Measurements from ENCODE around the gene CCDC78. TPM values are rescaled to one million over a fixed set of nuclear protein-coding genes. Genes with fewer than 3 reads are reported as not detected.

The CCDC78 gene
- total RNA-seq, 1 donor from 2014 or later, result 7.6 TPM

DNA sequence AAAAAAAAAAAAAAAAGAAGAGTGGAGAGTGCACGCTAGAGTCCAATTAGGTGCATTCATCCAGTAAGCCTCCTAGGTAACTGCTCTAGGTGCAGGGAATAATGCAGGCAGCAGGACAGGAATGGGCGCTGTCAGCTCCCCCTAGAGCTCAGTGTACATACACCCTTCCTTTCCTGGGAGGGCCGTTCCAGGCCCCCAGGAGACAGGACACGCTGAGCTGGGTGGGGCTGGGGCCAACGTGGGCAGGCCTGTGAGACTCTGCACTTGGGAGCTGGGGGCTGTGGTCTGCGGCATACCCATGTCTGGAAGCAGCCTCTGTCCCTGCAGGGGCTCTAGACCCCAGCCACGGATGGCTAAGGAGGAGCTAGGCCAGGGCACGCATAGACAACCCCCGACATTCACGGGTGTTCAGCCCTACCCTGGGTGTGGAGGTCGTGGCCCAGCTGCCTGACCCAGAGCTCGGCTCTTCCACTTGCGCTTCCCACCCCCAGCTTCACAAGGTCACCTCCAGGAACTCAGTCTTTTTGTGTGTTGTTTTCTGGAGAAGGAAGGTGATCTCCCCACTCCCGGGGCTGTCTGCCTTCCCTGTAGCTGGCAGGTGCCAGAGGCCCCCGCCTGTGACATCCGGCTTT, 6.3 kb downstream of the CCDC78 start:
- Histone ChIP-seq H3K9me3 (no peaks in the 10 kb centered on the region), H3K36me3 (no peaks in the 10 kb centered on the region), H3K27ac (peak overlapping the region; percentile 84), H3K4me3 (peak overlapping the region; percentile 70 to 92), H3K4me1 (peaks cover 37% of the 10 kb centered on the region), H3K27me3 (no peaks in the 10 kb centered on the region)
- intact Hi-C loops (cut with DNase I), result loop anchor here (5.0 to 10.0 kb wide), 2 partner anchors 67 to 335 kb away; partner anchors contain the start of genes CHTF18 and RPUSD1
- TF ChIP-seq POLR2A (IDR thresholded peaks at IDR 0.05) (no peak), POLR2AphosphoS5 (IDR thresholded peaks at IDR 0.05; ENCODE audit: insufficient read depth in 1 of 2, low read depth in 1 of 2) (no peak)
- TF ChIP-seq, protein P1, sequence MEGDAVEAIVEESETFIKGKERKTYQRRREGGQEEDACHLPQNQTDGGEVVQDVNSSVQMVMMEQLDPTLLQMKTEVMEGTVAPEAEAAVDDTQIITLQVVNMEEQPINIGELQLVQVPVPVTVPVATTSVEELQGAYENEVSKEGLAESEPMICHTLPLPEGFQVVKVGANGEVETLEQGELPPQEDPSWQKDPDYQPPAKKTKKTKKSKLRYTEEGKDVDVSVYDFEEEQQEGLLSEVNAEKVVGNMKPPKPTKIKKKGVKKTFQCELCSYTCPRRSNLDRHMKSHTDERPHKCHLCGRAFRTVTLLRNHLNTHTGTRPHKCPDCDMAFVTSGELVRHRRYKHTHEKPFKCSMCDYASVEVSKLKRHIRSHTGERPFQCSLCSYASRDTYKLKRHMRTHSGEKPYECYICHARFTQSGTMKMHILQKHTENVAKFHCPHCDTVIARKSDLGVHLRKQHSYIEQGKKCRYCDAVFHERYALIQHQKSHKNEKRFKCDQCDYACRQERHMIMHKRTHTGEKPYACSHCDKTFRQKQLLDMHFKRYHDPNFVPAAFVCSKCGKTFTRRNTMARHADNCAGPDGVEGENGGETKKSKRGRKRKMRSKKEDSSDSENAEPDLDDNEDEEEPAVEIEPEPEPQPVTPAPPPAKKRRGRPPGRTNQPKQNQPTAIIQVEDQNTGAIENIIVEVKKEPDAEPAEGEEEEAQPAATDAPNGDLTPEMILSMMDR (IDR thresholded peaks at IDR 0.05), result no peak
- DNase-seq (ENCODE audit: extremely low spot score in 2 of 2), result no peak

DNA sequence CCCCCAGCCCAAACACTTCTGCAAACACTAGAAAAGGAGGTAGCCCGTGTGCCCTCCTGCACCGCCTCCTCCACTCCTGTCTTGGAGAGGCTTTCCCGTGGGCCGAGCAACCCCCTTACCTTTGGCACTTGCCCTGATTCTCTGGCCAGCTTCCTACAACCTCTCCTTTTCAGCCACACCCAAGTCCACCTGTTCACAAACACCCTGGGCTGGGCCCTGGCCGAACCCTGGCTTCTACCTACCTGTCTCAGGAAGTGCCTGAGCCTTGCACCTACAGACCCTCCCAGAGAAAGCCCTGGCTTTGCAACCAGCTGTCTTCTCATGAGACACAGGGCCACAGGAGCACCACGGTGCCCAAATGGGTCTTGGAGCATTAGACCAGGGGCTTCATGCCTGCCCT, 7.3 kb downstream of the CCDC78 start:
- no peak for TF ChIP-seq POLR2AphosphoS5 (IDR thresholded peaks at IDR 0.05; ENCODE audit: insufficient read depth in 1 of 2, low read depth in 1 of 2)
- TF ChIP-seq, protein P1 (IDR thresholded peaks at IDR 0.05), result no peak
- TF ChIP-seq POLR2A (IDR thresholded peaks at IDR 0.05), result no peak
- intact Hi-C loops (cut with DNase I), result loop anchor here (10.0 kb wide), 1 partner anchor 336 kb away; no protein-coding TSS in a partner anchor
- Histone ChIP-seq H3K9me3 (no peaks in the 10 kb centered on the region), H3K27me3 (no peaks in the 10 kb centered on the region), H3K36me3 (no peaks in the 10 kb centered on the region), H3K4me1 (peaks cover 44% of the 10 kb centered on the region), H3K4me3 (no peak overlapping the region), H3K27ac (no peak overlapping the region)
- no peak for DNase-seq (ENCODE audit: extremely low spot score in 2 of 2)

DNA sequence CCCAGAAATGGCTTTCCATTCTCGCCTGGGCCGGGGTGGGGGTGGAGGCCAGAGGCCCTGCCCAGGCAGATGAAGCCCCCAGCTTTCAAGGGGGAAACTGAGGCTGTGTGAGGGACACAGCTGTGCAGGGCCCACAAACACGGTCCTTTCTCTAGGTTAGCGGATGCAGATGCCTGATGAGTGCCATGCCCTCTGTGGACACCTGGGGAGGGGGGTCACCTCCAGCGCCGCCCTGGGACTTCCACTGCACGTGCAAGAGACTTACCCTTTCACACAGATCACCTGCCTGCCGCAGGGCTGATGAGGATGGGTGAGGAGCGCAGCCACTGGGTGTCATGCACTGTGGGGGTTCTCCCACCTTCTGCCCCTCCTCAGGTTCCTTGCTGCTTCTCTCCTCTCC, 7.9 kb downstream of the CCDC78 start:
- no peak overlapping the region for H3K4me3 ChIP-seq
- no peaks in the 10 kb centered on the region for H3K9me3 ChIP-seq
- no peak overlapping the region for H3K27ac ChIP-seq
- H3K4me1 ChIP-seq, result peaks cover 44% of the 10 kb centered on the region
- intact Hi-C loops (cut with DNase I), result loop anchor here (10.0 kb wide), 1 partner anchor 336 kb away; no protein-coding TSS in a partner anchor
- no peaks in the 10 kb centered on the region for H3K27me3 ChIP-seq
- no peak for DNase-seq (ENCODE audit: extremely low spot score in 2 of 2)
- TF ChIP-seq POLR2AphosphoS5 (IDR thresholded peaks at IDR 0.05; ENCODE audit: insufficient read depth in 1 of 2, low read depth in 1 of 2) (no peak), POLR2A (IDR thresholded peaks at IDR 0.05) (no peak)
- TF ChIP-seq, protein P1 (IDR thresholded peaks at IDR 0.05), result no peak
- no peaks in the 10 kb centered on the region for H3K36me3 ChIP-seq

DNA sequence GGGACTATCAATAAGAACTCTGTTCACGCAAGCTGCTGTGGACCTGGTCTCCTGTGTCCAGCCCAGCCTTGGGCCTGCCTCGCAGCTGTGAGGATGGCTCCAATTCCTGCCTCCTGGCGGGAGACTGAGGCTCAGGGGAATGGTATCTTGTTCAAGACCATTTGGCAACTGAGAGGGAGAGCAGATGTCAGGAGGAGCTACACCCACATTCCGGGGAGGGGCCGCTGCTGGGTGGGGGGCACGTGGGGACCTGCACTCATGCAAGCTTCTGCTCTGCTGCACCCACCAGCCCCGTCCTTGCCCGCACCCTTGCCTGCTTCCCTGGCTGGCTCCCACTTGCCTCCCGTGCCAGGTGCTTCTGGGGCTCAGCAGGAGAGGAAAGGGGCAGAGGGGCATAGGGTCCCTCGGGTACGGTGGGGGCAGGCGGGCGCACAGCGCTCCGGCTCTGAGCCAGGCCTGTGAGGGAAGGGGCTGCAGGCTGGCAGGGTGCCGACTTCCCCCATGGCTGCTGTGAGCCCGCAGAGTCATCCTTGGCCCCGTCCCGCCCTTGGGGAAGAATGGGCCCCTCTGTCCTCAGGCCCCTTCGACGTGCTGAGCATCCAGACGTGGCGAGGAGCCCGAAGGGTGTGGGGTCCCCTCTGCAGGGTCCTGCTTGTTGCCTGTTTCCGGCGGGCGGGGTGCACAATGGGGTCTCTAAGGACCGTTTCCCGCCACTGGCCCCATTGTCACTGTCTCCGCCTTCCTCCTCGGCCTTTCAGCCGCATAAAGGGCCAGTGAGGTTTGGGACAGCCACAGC, 8.6 kb downstream of the CCDC78 start:
- DNase-seq (ENCODE audit: extremely low spot score in 2 of 2), result no peak
- no peak overlapping the region for H3K27ac ChIP-seq
- H3K4me1 ChIP-seq, result peaks cover 40% of the 10 kb centered on the region
- H3K36me3 ChIP-seq, result no peaks in the 10 kb centered on the region
- intact Hi-C loops (cut with DNase I), result loop anchor here (10.0 kb wide), 1 partner anchor 337 kb away; no protein-coding TSS in a partner anchor
- H3K4me3 ChIP-seq, result no peak overlapping the region
- H3K27me3 ChIP-seq, result no peaks in the 10 kb centered on the region
- no peaks in the 10 kb centered on the region for H3K9me3 ChIP-seq
- no peak for TF ChIP-seq POLR2A (IDR thresholded peaks at IDR 0.05)
- TF ChIP-seq, protein P1 (IDR thresholded peaks at IDR 0.05), result no peak
